Stimulated activated CD8-positive, alpha-beta memory T cell treated with anti-CD3 and anti-CD28 coated beads, Interleukin-15, amount 100 ng/mL, for 1 hour (primary cell): ENCODE data around the gene BIRC7.

ENCODE experiments used
- DNase-seq: peaks from one replicate; pipeline ENCODE4 v3.0.0-alpha.2; 2020; ENCODE audit warnings: low read depth

BIRC7 gene

DNA sequence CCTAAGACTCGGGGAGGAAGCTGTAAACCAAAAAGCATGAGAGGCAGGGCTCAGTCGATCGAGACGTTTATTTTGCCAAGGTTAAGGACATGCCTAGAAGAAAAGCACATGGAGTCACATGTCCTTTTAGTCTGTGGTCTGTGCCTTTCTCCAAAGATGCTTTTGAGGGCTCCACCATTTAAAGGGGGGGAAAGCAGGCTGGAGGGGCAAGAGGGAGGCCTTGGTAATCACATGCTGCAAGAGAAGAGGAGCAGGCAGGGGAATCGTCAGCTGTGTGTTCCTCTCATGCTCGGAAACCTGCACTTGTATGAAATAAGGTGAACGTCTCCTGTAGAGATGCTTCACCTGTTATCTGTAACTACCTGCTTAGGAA, 10.6 kb upstream of the BIRC7 start:
- DNase-seq: no peak

DNA sequence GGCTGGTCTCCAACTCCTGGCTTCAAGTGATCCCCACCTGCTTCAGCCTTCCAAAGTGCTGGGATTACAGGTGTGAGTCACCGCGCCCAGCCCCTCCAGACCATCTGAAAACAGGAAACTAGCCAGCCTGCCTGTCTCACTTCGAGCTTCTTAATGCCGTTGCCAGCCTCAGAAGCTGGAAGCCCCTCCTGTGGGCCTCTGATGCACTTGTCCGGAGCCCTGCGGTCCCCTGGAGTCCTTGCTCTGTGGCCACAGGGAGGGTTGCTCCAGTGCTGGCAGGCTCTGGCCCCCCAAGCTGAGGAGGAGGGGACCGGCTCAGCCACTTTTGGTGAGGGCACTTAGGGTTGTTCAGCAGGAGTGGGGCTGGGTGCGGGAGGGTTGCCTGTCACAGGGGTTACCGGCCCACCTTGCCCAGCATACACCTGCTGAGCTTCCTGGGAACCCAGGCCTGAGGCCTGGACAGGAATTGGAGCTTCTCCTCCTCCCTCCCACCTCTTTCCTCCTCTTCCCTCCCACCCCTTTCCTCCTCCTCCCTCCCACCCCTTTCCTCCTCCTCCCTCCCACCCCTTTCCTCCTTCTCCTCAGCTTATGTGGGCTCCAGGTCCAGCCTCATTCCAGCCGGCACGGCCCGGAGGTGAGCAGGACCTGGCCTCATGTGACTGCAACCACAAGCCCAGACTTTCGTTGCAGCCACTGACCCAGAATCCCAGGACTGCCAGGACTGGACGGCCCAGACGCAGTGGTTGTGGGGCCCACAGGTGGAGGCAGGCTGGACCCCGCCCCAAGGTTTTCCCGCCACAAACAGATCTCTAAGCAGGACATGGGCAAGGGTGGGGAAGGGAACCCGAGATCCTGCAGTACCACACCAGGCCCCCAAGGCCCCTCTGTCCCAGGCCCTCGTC, 9.4 kb upstream of the BIRC7 start:
- DNase-seq: no peak

DNA sequence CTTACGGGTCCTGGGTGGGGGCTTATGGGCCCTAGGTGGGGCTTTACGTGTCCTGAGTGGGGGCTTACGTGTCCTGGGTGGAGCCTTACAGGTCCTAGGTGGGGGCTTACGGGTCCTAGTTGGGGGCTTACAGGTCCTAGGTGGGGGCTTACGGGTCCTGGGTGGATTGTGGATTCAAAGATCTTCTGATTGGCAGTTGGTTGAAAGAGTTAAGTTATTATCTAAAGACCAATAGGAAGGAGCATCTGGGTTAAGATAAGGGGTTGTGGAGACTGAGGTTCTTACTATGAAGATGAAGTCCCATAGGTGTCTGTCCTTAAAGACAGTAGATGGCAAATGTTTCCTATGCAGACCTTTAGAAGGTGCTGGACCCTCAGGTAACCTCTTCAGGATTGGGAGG, 8.4 kb upstream of the BIRC7 start:
- no peak for DNase-seq

DNA sequence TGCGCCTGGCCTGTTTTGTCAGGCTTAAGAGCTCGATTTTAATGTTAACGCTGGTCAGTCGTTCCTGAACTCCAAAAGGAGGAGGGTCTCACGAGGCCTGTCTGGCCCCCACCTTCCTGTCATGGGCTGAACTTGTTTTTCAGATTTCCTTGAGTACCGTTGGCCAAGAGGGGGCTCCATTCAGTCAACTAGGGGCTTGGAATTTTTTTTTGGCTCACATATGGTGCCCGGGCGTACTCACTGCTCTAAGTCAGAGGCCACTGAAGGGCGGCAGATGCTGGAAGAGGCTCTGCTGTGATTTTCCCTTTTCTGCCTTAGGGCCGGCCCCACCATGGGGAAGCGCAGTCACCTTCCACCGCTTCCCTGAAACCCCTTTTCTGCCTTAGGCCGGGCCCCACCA, 6.9 kb upstream of the BIRC7 start:
- no peak for DNase-seq

DNA sequence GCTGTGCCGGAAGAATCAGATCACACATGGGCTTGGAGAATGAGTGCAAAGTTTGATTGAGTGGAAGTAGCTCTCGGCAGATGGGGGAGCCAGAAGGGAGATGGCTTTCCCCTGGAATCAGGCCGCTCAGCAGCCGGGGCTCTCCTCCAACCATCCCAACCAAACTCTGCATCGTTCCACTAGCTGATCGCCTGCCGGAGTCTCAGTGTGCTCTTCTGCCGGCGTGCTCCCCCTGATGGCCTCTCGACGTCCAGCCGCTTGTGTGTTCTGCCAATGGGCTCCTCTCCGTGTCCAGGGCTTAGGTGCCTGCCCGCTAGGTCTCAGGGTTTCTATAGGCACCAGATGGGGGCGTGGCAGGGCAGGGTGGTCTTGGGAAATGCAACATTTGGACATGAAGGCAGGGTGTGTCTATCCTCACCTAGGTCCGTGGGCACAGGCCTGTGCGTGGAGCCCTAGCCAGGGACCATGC, 4.9 kb upstream of the BIRC7 start:
- DNase-seq: no peak

DNA sequence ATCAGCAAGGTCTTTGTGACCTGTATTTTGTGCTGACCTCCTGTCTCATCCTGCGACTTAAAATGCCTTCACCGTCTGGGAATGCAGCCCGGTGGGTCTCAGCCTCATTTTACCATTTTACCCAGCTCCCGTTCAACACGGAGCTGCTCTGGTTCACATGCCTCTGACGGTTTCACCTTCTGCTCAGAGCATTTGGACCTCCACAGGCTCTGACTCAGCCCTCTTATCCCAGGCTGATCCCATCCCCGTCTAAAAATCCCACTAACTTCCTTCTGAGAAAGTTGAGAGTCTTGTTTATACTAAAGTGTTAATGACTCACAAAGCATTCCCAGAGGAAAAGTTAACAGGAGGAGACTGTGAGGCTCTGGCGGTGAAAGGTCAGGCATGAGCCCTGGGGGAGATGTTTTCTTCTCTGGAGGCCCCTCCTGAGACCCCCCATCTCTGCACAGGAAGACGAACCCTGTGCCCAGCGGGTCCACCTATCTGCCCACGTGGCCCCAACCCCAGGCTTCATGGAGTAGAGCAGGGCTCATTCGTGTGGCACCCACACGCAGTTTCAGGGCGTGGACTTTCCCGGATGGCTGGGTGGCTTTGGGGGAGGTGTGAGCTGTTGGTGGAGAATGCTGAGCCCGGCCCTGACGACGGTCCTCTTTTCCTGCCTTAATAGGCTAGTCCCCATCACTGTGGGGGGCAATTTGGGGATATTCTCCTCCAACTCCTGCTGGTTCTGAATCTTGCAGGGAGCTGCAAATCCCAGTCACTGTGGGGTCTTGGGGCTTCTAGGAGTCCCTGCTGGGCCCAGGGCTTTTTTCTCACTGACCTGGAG, 3.3 kb upstream of the BIRC7 start:
- DNase-seq: no peak

DNA sequence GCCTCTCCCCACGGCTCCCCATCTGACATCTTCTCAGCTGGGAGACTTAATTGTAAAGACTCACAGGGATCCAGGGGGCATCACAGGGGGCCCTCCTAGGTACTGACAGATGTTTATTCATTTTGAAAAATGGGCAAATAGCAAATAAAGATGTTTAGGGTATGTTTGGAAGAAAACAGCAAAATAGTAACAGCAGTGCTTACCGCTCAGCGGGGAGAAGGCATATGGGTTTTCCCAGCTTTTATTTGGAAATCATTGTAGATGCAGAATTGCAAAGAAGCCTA, 2.7 kb upstream of the BIRC7 start:
- DNase-seq: no peak

DNA sequence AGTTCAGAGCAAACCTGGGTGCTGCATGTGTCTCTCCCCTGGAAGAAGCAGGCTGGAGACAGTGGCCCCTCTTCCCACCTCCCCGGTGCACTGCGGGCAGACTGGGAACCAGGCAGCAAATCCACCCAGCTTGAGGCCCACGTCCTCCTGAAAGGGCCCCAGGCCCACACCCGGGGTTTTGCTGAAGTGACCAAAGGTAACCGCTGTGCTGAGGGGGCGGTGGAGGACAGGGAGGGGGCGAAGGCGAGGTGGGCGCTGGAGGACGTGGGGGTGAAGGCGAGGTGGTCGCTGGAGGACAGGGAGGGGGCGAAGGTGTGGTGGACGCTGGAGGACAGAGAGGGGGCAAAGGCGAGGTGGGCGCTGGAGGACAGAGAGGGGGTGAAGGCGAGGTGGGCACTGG, 1.8 kb upstream of the BIRC7 start:
- no peak for DNase-seq

DNA sequence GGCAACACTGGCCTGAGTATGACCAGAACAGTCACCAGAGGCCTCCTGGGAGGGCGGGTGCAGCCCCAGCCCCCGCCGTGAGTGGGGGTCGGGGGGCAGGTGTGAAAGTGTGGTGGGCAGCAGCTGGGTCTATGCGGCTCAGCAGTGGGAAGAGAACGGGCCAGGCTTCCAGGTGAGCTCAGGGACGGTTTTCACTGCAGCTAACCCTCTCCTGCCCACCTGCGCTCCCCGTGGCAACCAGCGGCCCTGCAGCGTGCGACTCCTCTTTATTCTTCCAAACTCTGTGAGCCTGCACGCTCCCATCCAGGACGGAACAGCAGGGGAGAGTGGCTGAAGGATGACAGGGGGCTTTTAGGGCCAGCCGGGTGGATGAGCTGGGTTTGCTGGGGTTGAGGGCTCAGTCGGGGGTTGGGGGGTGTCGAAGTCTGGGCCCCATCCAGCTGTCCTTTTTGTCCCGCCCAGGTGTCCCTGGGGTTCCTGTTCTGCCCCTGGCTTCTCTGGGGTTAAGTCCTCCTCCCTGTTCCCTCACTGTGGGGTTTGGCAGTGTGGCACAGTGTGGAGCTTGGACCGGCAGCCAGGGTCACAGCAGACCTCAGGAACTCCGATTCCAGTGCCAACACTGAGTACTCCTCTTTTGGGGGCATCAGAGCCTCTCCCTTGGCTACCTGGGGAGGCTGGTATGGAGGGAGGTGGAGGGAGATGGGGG, 859 bp upstream of the BIRC7 start:
- DNase-seq: no peak

DNA sequence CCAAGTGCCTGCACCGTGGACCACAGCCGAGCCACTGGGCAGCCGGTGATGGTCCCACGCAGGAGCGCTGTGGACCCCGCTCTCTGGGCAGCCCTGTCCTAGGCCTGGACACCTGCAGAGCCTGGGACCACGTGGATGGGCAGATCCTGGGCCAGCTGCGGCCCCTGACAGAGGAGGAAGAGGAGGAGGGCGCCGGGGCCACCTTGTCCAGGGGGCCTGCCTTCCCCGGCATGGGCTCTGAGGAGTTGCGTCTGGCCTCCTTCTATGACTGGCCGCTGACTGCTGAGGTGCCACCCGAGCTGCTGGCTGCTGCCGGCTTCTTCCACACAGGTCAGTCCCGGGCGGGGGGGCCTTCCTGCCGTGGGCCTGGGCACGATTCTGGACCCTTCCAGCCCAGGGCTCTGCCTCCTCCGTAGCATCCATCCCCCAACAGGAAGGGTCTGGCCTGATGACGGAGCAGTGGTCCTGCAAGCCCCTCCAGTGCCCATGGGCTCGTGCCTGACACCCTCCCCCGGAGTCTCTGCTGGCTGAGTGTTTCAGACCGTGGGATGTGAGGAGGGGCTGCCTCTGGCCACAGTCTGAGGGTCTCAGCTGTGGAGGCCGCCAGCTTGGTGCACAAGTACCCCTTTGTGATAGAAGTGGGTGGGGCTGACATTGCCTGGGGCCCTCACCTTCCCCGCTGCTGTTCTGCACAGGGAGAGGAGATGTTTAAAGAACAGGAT, 572 bp downstream of the BIRC7 start:
- DNase-seq: no peak

DNA sequence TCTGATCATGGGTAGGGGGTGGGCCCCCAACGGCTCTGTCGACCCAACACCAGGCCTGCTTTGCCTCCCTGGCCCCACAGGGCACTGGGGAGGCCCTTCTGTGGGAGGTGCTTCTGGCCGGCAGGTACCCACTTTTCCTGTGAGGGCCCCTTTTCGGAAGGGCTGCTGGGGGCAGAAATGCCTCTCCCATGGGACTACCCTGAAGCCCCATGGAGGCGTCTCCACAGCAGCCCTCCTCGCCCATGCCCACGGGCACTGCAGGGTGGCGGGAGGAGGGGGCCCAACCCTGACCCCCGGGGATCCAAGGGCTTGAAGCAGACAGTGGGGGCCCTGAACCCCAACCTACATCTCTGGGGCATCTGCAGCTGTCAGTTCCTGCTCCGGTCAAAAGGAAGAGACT, 2.3 kb downstream of the BIRC7 start:
- DNase-seq: no peak

DNA sequence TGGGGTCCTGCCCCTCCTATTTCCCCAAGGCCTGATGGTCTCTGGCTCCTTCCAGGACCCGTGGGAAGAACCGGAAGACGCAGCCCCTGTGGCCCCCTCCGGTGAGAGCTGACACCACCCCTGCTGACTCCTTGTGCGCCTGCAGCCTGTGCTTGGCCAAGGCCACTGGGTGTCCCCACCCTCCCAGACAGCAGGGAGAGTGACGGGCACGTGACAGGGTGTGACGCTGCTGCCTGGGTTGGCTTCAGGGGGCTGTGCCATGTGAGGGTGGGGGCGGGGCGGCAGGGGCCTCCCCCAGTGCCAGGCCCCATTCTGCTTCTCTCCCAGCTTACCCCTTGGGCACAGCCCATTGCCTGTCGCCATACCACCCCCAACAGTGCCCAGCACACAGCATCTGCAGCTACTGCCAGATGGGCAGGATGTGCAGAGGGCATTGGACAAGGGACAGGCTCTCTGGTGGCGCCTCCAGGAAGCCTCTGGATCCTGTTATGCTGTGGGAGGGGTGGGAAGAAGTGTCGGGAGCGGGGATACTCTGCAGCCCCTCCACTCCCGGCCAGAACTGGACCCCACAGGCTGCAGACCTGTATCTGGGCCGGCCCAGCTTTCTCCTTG, 2.9 kb downstream of the BIRC7 start:
- no peak for DNase-seq

DNA sequence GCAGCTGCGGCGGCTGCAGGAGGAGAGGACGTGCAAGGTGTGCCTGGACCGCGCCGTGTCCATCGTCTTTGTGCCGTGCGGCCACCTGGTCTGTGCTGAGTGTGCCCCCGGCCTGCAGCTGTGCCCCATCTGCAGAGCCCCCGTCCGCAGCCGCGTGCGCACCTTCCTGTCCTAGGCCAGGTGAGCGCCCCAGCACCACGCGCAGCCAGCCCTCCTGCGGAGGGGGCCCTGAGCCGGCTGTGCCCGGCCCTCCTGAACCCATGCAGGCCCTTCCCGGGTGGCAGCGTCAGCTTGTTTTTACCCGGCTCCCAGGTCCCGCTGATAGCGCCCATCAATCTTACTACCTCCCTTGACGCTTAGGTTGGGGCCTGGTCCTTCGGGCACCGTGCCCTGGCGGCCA, 3.7 kb downstream of the BIRC7 start:
- DNase-seq: no peak

DNA sequence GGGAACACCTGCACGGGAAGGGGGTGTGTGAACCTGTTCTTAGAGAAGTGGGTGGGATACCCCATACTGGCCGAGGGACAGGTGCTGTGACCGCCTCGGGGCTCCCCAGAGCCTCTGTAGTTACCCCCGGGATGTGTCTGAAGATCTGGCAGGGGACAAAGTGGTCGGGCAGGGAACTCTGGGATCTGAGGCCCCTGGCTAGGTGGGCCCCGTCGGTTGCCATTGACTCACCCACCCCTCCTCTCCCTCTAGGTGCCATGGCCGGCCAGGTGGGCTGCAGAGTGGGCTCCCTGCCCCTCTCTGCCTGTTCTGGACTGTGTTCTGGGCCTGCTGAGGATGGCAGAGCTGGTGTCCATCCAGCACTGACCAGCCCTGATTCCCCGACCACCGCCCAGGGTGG, 4.3 kb downstream of the BIRC7 start:
- DNase-seq: no peak

DNA sequence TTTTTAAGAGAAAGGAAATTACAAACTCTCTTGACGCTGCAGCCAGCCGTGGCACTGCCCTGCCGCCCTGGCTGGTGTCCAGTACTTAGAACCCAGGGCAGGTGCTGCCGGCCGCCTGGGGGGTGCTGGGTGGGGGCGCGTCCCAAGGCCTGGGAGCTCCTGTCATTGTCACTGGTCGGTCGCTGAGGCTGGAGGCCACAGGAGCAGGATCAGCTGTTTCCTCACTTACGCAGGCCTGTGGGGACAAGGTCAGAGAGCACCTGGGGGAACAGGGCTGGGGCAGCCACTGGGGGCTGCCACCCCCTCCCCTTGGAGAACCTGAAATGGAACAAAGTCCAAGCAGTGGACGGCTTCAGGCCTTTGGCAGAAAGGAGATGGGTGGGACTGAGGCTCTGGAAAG, 5.6 kb downstream of the BIRC7 start:
- no peak for DNase-seq

DNA sequence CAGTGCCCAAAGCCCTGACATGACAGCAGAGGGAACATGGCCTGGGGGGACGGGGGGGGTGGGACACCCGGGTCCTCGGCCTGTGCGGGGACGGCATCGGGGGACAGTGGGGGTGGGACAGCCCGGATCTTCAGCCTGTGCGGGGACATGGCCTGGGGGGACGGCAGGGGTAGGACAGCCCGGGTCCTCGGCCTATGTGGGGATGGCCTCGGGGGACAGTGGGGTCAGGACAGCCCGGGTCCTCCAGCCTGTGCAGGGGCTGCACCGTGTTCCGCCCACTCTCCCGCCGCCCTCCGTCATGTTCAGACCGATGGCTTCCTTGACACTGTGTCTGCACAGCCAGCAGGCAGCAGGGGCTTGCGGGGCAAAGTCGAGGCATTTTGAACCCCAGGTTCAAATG, 7.0 kb downstream of the BIRC7 start:
- DNase-seq: no peak

DNA sequence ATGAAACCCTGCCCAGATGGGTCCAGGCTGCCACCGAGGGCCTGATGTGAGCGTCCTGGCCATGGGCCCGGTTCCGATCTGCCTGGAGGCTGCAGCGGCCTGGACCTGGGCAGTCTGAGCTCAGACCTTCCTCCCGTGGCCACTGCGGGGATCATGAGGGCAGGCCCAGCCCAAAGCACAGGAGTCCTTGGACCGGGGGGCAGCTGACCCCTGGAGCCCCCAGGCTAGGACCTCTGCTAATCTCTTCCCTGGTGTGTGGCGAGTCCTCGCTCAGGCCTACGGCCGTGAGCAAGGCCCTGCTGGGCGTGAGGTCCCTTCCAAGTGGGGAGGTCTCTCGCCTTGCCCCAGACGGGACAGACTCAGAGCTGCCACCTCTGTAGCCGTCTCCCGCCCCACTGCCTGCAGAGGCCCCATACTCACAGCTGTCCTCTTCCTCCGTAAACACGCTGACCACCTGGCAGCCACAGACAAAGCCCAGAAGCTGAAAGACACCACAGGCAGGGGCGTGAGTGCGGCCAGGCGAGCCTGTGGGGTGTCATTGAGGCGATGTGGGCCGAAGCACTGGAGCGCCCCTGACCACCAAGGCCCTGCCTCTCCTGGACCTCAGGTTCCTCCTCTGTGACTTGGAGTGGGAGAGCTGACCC, 8.0 kb downstream of the BIRC7 start:
- no peak for DNase-seq

DNA sequence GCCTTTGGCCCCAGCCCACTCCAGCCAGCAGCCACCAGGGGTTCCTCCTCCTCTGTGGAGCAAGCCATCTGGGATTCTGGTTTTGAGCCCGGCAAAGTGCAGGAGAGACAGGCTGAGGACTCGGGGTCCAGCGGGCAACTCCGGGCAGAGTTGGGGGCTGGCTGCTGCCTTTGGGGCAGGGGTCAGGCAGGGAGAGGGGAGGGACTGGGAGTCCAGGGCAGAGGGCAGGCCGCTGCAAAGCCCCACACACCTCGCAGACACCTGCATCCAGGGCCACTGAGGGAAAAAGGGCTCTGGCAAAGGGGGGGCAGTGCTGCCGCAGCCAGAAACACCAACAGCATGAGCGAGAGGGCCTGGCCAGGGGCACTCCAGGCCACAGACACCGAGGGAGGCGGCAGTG, 8.8 kb downstream of the BIRC7 start:
- no peak for DNase-seq

DNA sequence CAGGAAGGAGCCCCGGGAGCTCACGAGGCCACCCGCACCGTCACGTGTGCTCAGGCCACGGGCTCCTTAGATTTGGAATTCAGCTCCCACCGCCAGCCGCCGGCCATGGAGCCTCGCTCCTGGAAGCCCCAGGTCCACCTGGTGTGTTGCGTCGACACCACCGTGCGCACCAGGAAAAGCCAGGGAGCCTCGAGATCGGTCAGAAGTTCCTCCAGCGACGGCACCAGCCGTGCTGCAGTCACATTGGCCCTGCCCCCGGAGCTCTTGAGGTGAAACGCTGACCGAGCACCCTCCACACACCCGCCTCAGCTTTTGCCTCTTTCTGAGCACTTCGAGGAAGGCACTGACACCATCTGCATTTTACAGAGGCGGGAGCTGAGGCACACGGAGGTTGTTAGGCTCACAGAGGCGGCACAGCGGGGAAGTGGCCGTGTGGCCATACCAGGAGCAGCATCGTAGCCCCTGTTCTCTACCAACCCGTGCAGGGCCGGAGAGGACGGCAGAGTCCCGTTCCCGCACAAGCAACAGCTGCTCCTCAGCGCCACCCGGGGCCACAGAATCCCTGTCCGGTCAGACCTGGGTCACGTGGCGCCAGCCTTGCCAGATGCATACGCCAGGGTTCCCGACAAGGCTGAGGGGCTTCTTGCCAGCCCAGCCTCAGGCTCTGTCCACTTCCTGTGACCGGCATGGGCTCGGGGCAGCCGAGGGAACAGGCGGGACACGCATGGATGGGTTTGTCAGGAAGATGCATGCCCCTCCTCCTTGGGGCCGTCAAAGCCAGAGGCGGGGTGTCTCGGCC, 11.0 kb downstream of the BIRC7 start:
- DNase-seq: no peak

DNA sequence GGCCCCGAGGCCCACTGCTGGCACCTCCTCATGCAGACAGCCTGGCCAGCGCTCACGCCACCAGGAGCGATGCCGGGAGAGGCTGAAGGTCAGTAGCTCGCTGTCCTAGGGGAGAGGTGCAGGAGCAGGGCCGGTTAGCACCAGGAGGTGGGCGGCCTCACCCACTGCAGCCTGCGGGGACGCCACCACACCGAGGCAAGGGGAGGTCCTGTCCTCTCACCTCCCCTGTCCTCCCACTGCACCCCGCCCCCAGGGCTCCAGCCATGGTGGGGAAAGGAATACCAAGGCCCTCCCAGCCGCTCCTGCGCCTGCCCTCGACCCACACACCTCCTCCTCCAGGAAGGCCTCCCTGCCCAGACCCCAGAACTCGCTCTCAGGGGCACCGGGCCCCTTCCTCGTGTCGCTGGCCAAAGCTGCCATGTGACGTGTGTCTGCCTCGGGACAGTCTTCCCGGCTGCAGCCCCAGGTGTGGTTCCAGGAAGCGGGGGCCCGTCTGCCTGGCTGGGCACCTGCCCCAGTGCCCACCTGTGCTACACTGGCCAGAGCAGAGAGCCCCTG, 12.0 kb downstream of the BIRC7 start:
- no peak for DNase-seq
